HEK293T (cell line): Measurements from ENCODE around the gene IFFO2.

Source experiments
- FOXM1 ChIP-seq: fragments of 450-650 bp; IDR thresholded peaks from 2 replicates; pipeline ENCODE4 v1.6.1; 2017; ENCODE audit warnings: mild to moderate bottlenecking, borderline replicate concordance
- SUZ12 ChIP-seq: fragments of 450-650 bp; IDR thresholded peaks from 2 replicates; pipeline ENCODE4 v1.6.1; 2016; ENCODE audit warnings: mild to moderate bottlenecking
- TARDBP ChIP-seq: fragments of 450-650 bp; IDR thresholded peaks from 2 replicates; pipeline ENCODE4 v1.6.1; 2016

- no peak for TF ChIP-seq FOXM1
- TF ChIP-seq SUZ12, result no peak
- TF ChIP-seq TARDBP, result no peak
These were observed 6.6 kb upstream of the IFFO2 start for GRCh38 chr1:18962855-18963737.
